HEK293T (cell line): ENCODE data around the gene PLXNA2.

ENCODE experiments used
- CTCF ChIA-PET: fragments of 350-600 bp; formaldehyde crosslinking; extraction: SDS; loops from one replicate; lab custom pipeline; 2021; ENCODE audit warnings: antibody characterized with exemption, inconsistent platforms; lab: Yijun Ruan, JAX
- POLR2A ChIA-PET: fragments of 350-600 bp; formaldehyde crosslinking; extraction: SDS; loops from one replicate; lab custom pipeline; 2020; ENCODE audit warnings: antibody characterized with exemption, inconsistent platforms; lab: Yijun Ruan, JAX
- DNase-seq: peaks from one replicate; pipeline ENCODE4 v3.0.0; 2012; ENCODE audit warnings: mixed read lengths; ENCODE audit errors: extremely low spot score
- ARNT ChIP-seq: fragments of 450-650 bp; IDR thresholded peaks from 2 replicates; pipeline ENCODE4 v1.6.1; 2017; ENCODE audit warnings: mild to moderate bottlenecking
- BHLHE40 ChIP-seq: fragments of 450-650 bp; IDR thresholded peaks from 2 replicates; pipeline ENCODE4 v1.6.1; 2016; ENCODE audit warnings: mild to moderate bottlenecking, moderate library complexity, borderline replicate concordance
- CTBP1 ChIP-seq: fragments of 450-650 bp; IDR thresholded peaks from 2 replicates; pipeline ENCODE4 v1.6.1; 2016; ENCODE audit warnings: borderline replicate concordance
- ELF4 ChIP-seq: fragments of 450-650 bp; IDR thresholded peaks from 2 replicates; pipeline ENCODE4 v1.6.1; 2017; ENCODE audit warnings: antibody characterized with exemption
- FOXA1 ChIP-seq: fragments of 450-650 bp; IDR thresholded peaks from 2 replicates; pipeline ENCODE4 v1.6.1; 2016; ENCODE audit warnings: mild to moderate bottlenecking
- FOXK2 ChIP-seq: fragments of 450-650 bp; IDR thresholded peaks from 2 replicates; pipeline ENCODE4 v1.6.1; 2016; ENCODE audit warnings: mild to moderate bottlenecking
- FOXM1 ChIP-seq: fragments of 450-650 bp; IDR thresholded peaks from 2 replicates; pipeline ENCODE4 v1.6.1; 2017; ENCODE audit warnings: mild to moderate bottlenecking, borderline replicate concordance
- HDGF ChIP-seq: fragments of 450-650 bp; IDR thresholded peaks from 2 replicates; pipeline ENCODE4 v1.6.1; 2017; ENCODE audit warnings: antibody characterized with exemption, borderline replicate concordance
- L3MBTL2 ChIP-seq: fragments of 450-650 bp; conservative IDR thresholded peaks from 2 replicates; pipeline ENCODE4 v1.6.1; 2016; ENCODE audit warnings: mild to moderate bottlenecking
- LEF1 ChIP-seq: fragments of 450-650 bp; IDR thresholded peaks from 2 replicates; pipeline ENCODE4 v1.6.1; 2017; ENCODE audit warnings: mild to moderate bottlenecking, borderline replicate concordance
- NFRKB ChIP-seq: fragments of 450-650 bp; IDR thresholded peaks from 2 replicates; pipeline ENCODE4 v1.6.1; 2016; ENCODE audit warnings: mild to moderate bottlenecking, moderate library complexity
- PKNOX1 ChIP-seq: fragments of 450-650 bp; IDR thresholded peaks from 2 replicates; pipeline ENCODE4 v1.6.1; 2016
- SP1 ChIP-seq: fragments of 450-650 bp; IDR thresholded peaks from 2 replicates; pipeline ENCODE4 v1.6.1; 2017
- SUZ12 ChIP-seq: fragments of 450-650 bp; IDR thresholded peaks from 2 replicates; pipeline ENCODE4 v1.6.1; 2016; ENCODE audit warnings: mild to moderate bottlenecking
- TARDBP ChIP-seq: fragments of 450-650 bp; IDR thresholded peaks from 2 replicates; pipeline ENCODE4 v1.6.1; 2016
- ZNF384 ChIP-seq: fragments of 450-650 bp; IDR thresholded peaks from 2 replicates; pipeline ENCODE4 v1.6.1; 2016

The PLXNA2 gene

GRCh38 chr1:208243967-208244916 lies at the start of gene PLXNA2:
Gene PLXNA2 (minus strand): TSS chr1:208244384. CDS start chr1:208217922, 26,462 bp downstream.
- TF ChIP-seq FOXK2 (no peak), ZNF384 (no peak), FOXA1 (no peak), FOXM1 (no peak), LEF1 (no peak), BHLHE40 (no peak), L3MBTL2 (no peak), PKNOX1 (no peak), ARNT (no peak), SUZ12 (no peak), TARDBP (no peak), CTBP1 (no peak), HDGF (no peak), NFRKB (no peak)
- POLR2A ChIA-PET: interaction anchor here (0.7 to 1.5 kb wide), 10 partner anchors 8 to 281 kb away, joined by 3 to 5 read pairs (median 3); no protein-coding TSS in a partner anchor
- CTCF ChIA-PET: interaction anchor here (0.6 to 4.0 kb wide), 14 partner anchors 8 to 964 kb away, joined by 3 to 45 read pairs (median 4); no protein-coding TSS in a partner anchor
- DNase-seq: peak; percentile 73

DNA sequence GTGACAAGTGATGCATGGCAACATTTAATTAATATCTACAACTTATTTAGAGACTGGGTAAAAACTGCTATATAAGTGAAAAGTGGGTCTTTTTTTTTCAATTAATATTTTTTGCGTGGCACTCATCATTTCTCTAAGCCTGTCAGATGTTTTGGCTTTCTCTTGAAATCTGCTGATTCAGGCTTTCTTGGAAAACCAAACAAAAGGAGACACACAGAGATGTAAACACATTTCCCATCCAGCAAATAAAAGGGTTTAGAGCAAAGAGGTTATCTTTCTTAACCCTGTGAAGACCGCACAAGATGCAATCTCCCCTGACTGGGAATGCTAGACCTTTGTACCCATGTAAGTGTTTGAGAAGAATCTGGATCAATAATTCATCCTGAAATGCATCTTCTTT lies 48.7 kb upstream of the PLXNA2 start:
- POLR2A ChIA-PET: no interaction called here
- CTCF ChIA-PET: no interaction called here
- DNase-seq: no peak
- TF ChIP-seq ELF4 (no peak), FOXM1 (no peak), L3MBTL2 (no peak), SUZ12 (no peak), FOXA1 (no peak), ARNT (no peak), NFRKB (no peak), TARDBP (no peak), LEF1 (no peak), ZNF384 (no peak), CTBP1 (no peak), HDGF (no peak)

DNA sequence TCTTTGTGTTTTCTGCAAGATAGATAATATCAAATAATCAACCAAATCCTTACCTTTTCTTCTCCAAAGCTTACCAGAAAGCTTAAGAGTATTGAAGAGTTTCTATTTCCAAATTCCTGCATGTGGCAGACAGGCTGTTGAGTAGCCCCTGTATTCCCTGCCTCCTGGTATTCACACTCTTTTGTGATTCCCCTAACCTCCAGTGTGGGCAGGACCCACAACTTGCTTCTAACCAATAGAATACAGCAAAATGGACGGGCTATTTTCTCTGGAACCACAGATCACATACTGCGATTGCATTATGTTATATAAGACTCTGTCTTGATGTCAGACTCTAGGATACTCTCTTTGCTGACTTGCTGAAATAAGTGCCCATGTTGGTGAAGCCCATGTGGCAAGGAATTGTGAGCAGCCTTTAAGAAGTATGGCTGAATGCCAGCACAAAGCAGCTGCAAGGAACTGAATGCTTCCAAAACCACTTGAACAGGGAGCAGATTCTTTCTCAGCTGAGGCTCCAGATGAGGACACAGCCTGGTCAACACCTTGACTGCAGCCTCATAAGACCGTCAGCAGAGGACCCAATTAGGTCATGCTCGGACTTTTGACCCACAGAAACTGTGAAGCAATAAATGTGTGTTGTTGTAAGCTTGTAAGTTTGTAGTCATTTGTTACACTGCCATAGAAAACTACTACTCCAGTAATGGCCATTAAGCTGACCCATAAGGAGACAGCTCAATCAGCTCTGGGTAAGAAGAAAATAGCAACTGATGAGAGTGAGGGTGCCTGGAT lies 47.9 kb upstream of the PLXNA2 start:
- ChIA-PET POLR2A (interaction anchor here (0.6 kb wide), 1 partner anchor 93 kb away, joined by 3 read pairs; no protein-coding TSS in a partner anchor), CTCF (no interaction called here)
- DNase-seq: no peak
- TF ChIP-seq FOXK2 (no peak), ZNF384 (no peak), FOXM1 (no peak), BHLHE40 (no peak), FOXA1 (no peak), LEF1 (no peak), TARDBP (no peak), L3MBTL2 (no peak), SUZ12 (no peak), HDGF (no peak), CTBP1 (no peak), ELF4 (no peak), ARNT (no peak), SP1 (no peak), PKNOX1 (no peak), NFRKB (no peak)

GRCh38 chr1:208291129-208291528 lies 46.9 kb upstream of the PLXNA2 start:
- TF ChIP-seq ARNT (no peak), TARDBP (no peak), HDGF (no peak), BHLHE40 (no peak)
- POLR2A ChIA-PET: no interaction called here
- CTCF ChIA-PET: interaction anchor here (0.7 kb wide), 1 partner anchor 195 kb away, joined by 7 read pairs; no protein-coding TSS in a partner anchor
- no peak for DNase-seq

- CTCF ChIA-PET: interaction anchor here (1.4 kb wide), 1 partner anchor 327 kb away, joined by 3 read pairs; no protein-coding TSS in a partner anchor
- TF ChIP-seq SP1: no peak
- no peak for TF ChIP-seq HDGF
- TF ChIP-seq L3MBTL2: no peak
- no peak for TF ChIP-seq FOXA1
- no peak for TF ChIP-seq BHLHE40
- TF ChIP-seq TARDBP: no peak
- TF ChIP-seq FOXK2: no peak
- TF ChIP-seq CTBP1: no peak
- no peak for TF ChIP-seq SUZ12
- TF ChIP-seq ELF4: no peak
- no peak for TF ChIP-seq NFRKB
- TF ChIP-seq ARNT: no peak
- no peak for TF ChIP-seq ZNF384
- POLR2A ChIA-PET: no interaction called here
- no peak for DNase-seq
Observed at GRCh38 chr1:208289716-208290115, 45.5 kb upstream of the PLXNA2 start.
